Measurements from ENCODE around the gene IL1RL1.

IL1RL1 gene

DNA sequence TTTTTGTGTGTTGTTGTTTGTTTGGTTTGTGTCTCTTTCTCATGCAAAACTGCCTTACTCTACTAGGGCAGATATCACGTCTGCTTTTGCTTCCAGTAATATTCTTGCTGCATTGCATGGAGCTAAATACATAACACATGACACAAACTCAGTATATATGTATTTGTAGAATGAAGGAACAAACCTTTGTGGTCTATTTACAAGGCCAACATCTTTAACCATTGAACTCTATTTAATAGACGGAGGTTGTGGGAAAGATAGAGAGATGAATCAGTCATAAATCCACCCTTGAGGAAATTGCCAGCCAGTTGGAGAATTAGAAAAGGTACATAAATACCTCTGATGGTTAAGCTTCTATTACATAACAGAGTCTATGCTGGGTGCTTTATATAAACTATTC lies 26.0 kb upstream of the IL1RL1 start:
- Histone ChIP-seq H3K36me3 (ENCODE audit: control insufficient read depth, low read length) (no peaks in the 10 kb centered on the region), H4K20me1 (ENCODE audit: control insufficient read depth, insufficient read depth, low read depth, low read length) (no peaks in the 10 kb centered on the region), H3K9me2 (replicated peaks; ENCODE audit: control insufficient read depth, low read length) (no peaks in the 10 kb centered on the region), H3K79me2 (ENCODE audit: control insufficient read depth, low read length) (no peaks in the 10 kb centered on the region), H3K4me3 (ENCODE audit: low read length) (no peak overlapping the region), H3K27me3 (ENCODE audit: control insufficient read depth, low read length) (no peaks in the 10 kb centered on the region), H3K27ac (ENCODE audit: low read depth, low read length) (no peak overlapping the region), H3K4me2 (ENCODE audit: low read length) (no peak overlapping the region), H3K9me3 (ENCODE audit: control insufficient read depth, insufficient read depth, low read length) (no peaks in the 10 kb centered on the region), H3K4me1 (ENCODE audit: control insufficient read depth, low read length) (no peaks in the 10 kb centered on the region), H3F3A (ENCODE audit: control insufficient read depth, insufficient read depth) (no peaks in the 10 kb centered on the region)
- TF ChIP-seq EZH2phosphoT487 (IDR thresholded peaks at IDR 0.05; ENCODE audit: borderline replicate concordance, low read length): no peak

DNA sequence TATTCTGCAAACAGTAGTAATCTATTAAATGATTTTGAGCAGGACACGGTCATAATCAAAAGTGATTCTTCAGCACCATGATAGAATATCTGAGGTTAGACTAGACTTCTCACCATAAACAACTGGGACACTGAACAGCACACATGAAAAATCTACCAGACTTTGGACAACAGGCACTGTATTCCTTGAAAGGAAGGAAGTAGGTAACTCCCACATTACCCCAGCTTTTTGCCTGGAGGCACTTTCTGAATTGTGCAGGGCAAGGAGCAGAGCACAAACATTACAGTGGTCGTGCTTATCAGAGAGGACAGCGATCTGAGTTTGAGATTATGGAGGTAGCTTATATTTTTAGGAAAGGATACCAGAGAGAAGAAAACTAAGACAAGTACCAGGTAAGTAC lies 25.3 kb upstream of the IL1RL1 start:
- H3K27me3 ChIP-seq (ENCODE audit: control insufficient read depth, low read length): no peaks in the 10 kb centered on the region
- no peaks in the 10 kb centered on the region for H3F3A ChIP-seq (ENCODE audit: control insufficient read depth, insufficient read depth)
- H3K4me3 ChIP-seq (ENCODE audit: low read length): no peak overlapping the region
- H3K4me2 ChIP-seq (ENCODE audit: low read length): no peak overlapping the region
- H4K20me1 ChIP-seq (ENCODE audit: control insufficient read depth, insufficient read depth, low read depth, low read length): no peaks in the 10 kb centered on the region
- H3K27ac ChIP-seq (ENCODE audit: low read depth, low read length): no peak overlapping the region
- no peaks in the 10 kb centered on the region for H3K9me3 ChIP-seq (ENCODE audit: control insufficient read depth, insufficient read depth, low read length)
- H3K36me3 ChIP-seq (ENCODE audit: control insufficient read depth, low read length): no peaks in the 10 kb centered on the region
- no peaks in the 10 kb centered on the region for H3K79me2 ChIP-seq (ENCODE audit: control insufficient read depth, low read length)
- H3K9me2 ChIP-seq (replicated peaks; ENCODE audit: control insufficient read depth, low read length): no peaks in the 10 kb centered on the region
- TF ChIP-seq EZH2phosphoT487 (IDR thresholded peaks at IDR 0.05; ENCODE audit: borderline replicate concordance, low read length): no peak
- TF ChIP-seq, protein P1, sequence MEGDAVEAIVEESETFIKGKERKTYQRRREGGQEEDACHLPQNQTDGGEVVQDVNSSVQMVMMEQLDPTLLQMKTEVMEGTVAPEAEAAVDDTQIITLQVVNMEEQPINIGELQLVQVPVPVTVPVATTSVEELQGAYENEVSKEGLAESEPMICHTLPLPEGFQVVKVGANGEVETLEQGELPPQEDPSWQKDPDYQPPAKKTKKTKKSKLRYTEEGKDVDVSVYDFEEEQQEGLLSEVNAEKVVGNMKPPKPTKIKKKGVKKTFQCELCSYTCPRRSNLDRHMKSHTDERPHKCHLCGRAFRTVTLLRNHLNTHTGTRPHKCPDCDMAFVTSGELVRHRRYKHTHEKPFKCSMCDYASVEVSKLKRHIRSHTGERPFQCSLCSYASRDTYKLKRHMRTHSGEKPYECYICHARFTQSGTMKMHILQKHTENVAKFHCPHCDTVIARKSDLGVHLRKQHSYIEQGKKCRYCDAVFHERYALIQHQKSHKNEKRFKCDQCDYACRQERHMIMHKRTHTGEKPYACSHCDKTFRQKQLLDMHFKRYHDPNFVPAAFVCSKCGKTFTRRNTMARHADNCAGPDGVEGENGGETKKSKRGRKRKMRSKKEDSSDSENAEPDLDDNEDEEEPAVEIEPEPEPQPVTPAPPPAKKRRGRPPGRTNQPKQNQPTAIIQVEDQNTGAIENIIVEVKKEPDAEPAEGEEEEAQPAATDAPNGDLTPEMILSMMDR (IDR thresholded peaks at IDR 0.05; ENCODE audit: low read depth, low read length, poor library complexity, severe bottlenecking): no peak
- no peaks in the 10 kb centered on the region for H3K4me1 ChIP-seq (ENCODE audit: control insufficient read depth, low read length)

DNA sequence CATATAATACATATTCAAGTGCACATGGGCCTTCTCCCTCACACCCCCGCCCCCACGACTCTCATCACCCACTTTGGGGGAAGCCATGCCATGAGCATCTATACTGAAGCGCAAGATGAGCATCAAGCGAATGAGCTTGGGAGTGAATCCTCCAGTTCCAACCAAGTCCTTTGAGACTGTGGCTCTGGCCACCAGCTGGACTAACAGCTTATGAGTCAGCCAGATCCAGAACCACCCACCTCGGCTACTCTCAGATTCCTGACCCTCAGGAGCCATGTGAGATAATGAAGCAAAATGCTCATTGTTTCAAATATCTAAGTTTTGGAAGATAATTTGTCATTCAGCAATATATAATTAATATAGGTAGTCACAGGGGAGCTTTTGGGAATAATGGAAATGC lies 22.2 kb upstream of the IL1RL1 start:
- H3K9me3 ChIP-seq (ENCODE audit: control insufficient read depth, insufficient read depth, low read length): no peaks in the 10 kb centered on the region
- H3K4me3 ChIP-seq (ENCODE audit: low read length): no peak overlapping the region
- H3F3A ChIP-seq (ENCODE audit: control insufficient read depth, insufficient read depth): no peaks in the 10 kb centered on the region
- TF ChIP-seq EZH2phosphoT487 (IDR thresholded peaks at IDR 0.05; ENCODE audit: borderline replicate concordance, low read length): no peak
- TF ChIP-seq, protein P1 (IDR thresholded peaks at IDR 0.05; ENCODE audit: low read depth, low read length, poor library complexity, severe bottlenecking): no peak
- no peaks in the 10 kb centered on the region for H3K27me3 ChIP-seq (ENCODE audit: control insufficient read depth, low read length)
- H3K9me2 ChIP-seq (replicated peaks; ENCODE audit: control insufficient read depth, low read length): no peaks in the 10 kb centered on the region
- no peak overlapping the region for H3K27ac ChIP-seq (ENCODE audit: low read depth, low read length)
- H4K20me1 ChIP-seq (ENCODE audit: control insufficient read depth, insufficient read depth, low read depth, low read length): no peaks in the 10 kb centered on the region
- no peaks in the 10 kb centered on the region for H3K4me1 ChIP-seq (ENCODE audit: control insufficient read depth, low read length)
- no peaks in the 10 kb centered on the region for H3K79me2 ChIP-seq (ENCODE audit: control insufficient read depth, low read length)
- no peaks in the 10 kb centered on the region for H3K36me3 ChIP-seq (ENCODE audit: control insufficient read depth, low read length)
- H3K4me2 ChIP-seq (ENCODE audit: low read length): no peak overlapping the region

DNA sequence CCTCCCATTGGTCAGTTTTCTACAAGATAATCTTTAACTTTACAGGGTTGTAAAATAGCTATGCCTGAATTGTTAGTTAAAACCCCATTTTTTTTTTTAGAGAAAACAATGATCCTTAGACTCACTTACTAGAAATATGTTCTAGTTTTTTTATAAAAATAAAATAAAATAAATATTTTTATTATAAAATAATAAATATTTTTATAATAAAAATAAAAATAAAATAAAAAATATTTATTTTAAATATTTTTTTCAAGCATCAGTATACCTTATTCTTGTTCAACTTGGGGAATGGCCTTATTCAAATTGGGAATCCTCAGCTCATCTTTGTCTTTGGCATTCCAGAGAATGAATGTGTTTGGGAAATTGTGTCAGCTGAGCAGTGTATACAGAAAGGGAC lies 20.8 kb upstream of the IL1RL1 start:
- Histone ChIP-seq H3K27me3 (ENCODE audit: control insufficient read depth, low read length) (no peaks in the 10 kb centered on the region), H3K4me3 (ENCODE audit: low read length) (no peak overlapping the region), H4K20me1 (ENCODE audit: control insufficient read depth, insufficient read depth, low read depth, low read length) (no peaks in the 10 kb centered on the region), H3K9me2 (replicated peaks; ENCODE audit: control insufficient read depth, low read length) (no peaks in the 10 kb centered on the region), H3K9me3 (ENCODE audit: control insufficient read depth, insufficient read depth, low read length) (no peaks in the 10 kb centered on the region), H3K36me3 (ENCODE audit: control insufficient read depth, low read length) (no peaks in the 10 kb centered on the region), H3K79me2 (ENCODE audit: control insufficient read depth, low read length) (no peaks in the 10 kb centered on the region), H3K27ac (ENCODE audit: low read depth, low read length) (no peak overlapping the region), H3F3A (ENCODE audit: control insufficient read depth, insufficient read depth) (no peaks in the 10 kb centered on the region), H3K4me1 (ENCODE audit: control insufficient read depth, low read length) (no peaks in the 10 kb centered on the region), H3K4me2 (ENCODE audit: low read length) (no peak overlapping the region)
- TF ChIP-seq, protein P1 (IDR thresholded peaks at IDR 0.05; ENCODE audit: low read depth, low read length, poor library complexity, severe bottlenecking): no peak
- no peak for TF ChIP-seq EZH2phosphoT487 (IDR thresholded peaks at IDR 0.05; ENCODE audit: borderline replicate concordance, low read length)
